Thyroid gland (tissue), 4 donors: ENCODE results near the gene EXOC4. TPM values are rescaled to one million over a fixed set of nuclear protein-coding genes. Genes with fewer than 3 reads are reported as not detected.

Experiments
- DNase-seq, 2 donors: peaks; one replicate each; pipeline ENCODE4 v3.0.0-alpha.2; 2019
- H3K27ac ChIP-seq, 3 donors: fragments of 200-600 bp; sonication (generic); 1 replicate in 2 of 3; 2 replicates in 1 of 3; pipeline ENCODE4 v1.5.1; 2016 to 2019; ENCODE audit warnings: mild to moderate bottlenecking in 1 of 3, moderate library complexity in 1 of 3
- H3K27me3 ChIP-seq: fragments of 200-600 bp; sonication (generic); one replicate; pipeline ENCODE4 v1.5.1; 2019
- H3K36me3 ChIP-seq, 2 donors: fragments of 200-600 bp; sonication (generic); one replicate each; pipeline ENCODE4 v1.5.1; 2016 to 2019
- H3K4me1 ChIP-seq, 2 donors: fragments of 200-600 bp; sonication (generic); one replicate each; pipeline ENCODE4 v1.5.1; 2017 to 2019
- H3K4me3 ChIP-seq, 3 donors: fragments of 200-600 bp; sonication (generic); replicated peaks in 1 of 3; 1 replicate in 2 of 3; 2 replicates in 1 of 3; pipeline ENCODE4 v1.5.1; 2016; ENCODE audit warnings: mild to moderate bottlenecking in 1 of 3
- H3K9me3 ChIP-seq: fragments of 200-600 bp; sonication (generic); one replicate; pipeline ENCODE4 v1.5.1; 2017
- CTCF ChIP-seq, 6 experiments: fragments of 200-600 bp in 3 of 6; fragments of 450-650 bp in 3 of 6; sonication (generic) in 3 of 6; IDR thresholded peaks; one replicate each; pipeline ENCODE4 v1.5.1; 2016 to 2019; ENCODE audit warnings: antibody characterized with exemption in 6 of 6, mild to moderate bottlenecking in 2 of 6, inconsistent platforms in 1 of 6, moderate library complexity in 1 of 6
- POLR2A ChIP-seq, 2 donors: fragments of 450-650 bp; IDR thresholded peaks; one replicate each; pipeline ENCODE4 v1.6.1; 2017; ENCODE audit warnings: antibody characterized with exemption in 2 of 2, mild to moderate bottlenecking in 2 of 2, moderate library complexity in 1 of 2
- WGBS, 2 donors: methylation state at CpG; one replicate each; pipeline ENCODE4 v1.1.5; 2017; 5-methylcytosine and 5-hydroxymethylcytosine counted together
- intact Hi-C: fragments of 100-400 bp; cut with DNase I; formaldehyde crosslinking; loops from one replicate; pipeline ENCODE4 v1.15.1; 2023
- total RNA-seq, 4 donors: library from RNA; depleted of rRNA; stranded (reverse); fragments of >200 nt; gene quantifications; one replicate each; pipeline ENCODE4 v1.2.3, GENCODE V29; 2016

The EXOC4 gene
- total RNA-seq, 4 donors from 2014 or later: 74.0 to 116 (median 107) TPM

- no peak overlapping the region for H3K4me3 ChIP-seq
- TF ChIP-seq POLR2A (IDR thresholded peaks at IDR 0.05): no peak
- TF ChIP-seq CTCF (IDR thresholded peaks at IDR 0.05): no peak
- intact Hi-C loops: no loop called here
- no peaks in the 10 kb centered on the region for H3K9me3 ChIP-seq
- H3K27me3 ChIP-seq: no peaks in the 10 kb centered on the region
- no peaks in the 10 kb centered on the region for H3K36me3 ChIP-seq
- no peak overlapping the region for H3K27ac ChIP-seq
- no peak for DNase-seq
- H3K4me1 ChIP-seq: no peaks in the 10 kb centered on the region
- 80 to 89% methylated on average over 2 of the region's 2 CpGs for WGBS, 2 donors
Observed at GRCh38 chr7:134044682-134045081, 791.8 kb downstream of the EXOC4 start.

GRCh38 chr7:134045716-134046115 lies 792.8 kb downstream of the EXOC4 start:
- H3K27me3 ChIP-seq: no peaks in the 10 kb centered on the region
- TF ChIP-seq CTCF (IDR thresholded peaks at IDR 0.05): no peak
- no peak for TF ChIP-seq POLR2A (IDR thresholded peaks at IDR 0.05)
- WGBS, 2 donors: 94 to 97% methylated on average over 4 of the region's 4 CpGs
- intact Hi-C loops: no loop called here
- no peak overlapping the region for H3K4me3 ChIP-seq
- no peak for DNase-seq
- no peaks in the 10 kb centered on the region for H3K36me3 ChIP-seq
- no peaks in the 10 kb centered on the region for H3K9me3 ChIP-seq
- H3K4me1 ChIP-seq: no peaks in the 10 kb centered on the region
- no peak overlapping the region for H3K27ac ChIP-seq

- no peaks in the 10 kb centered on the region for H3K9me3 ChIP-seq
- TF ChIP-seq POLR2A (IDR thresholded peaks at IDR 0.05): no peak
- intact Hi-C loops: no loop called here
- no peaks in the 10 kb centered on the region for H3K27me3 ChIP-seq
- 94 to 97% methylated on average over 9 of the region's 9 CpGs for WGBS, 2 donors
- DNase-seq: no peak
- no peaks in the 10 kb centered on the region for H3K4me1 ChIP-seq
- no peak overlapping the region for H3K27ac ChIP-seq
- no peak overlapping the region for H3K4me3 ChIP-seq
- H3K36me3 ChIP-seq: no peaks in the 10 kb centered on the region
Observed at GRCh38 chr7:134046594-134047128, 793.8 kb downstream of the EXOC4 start.

- Histone ChIP-seq H3K4me1 (no peaks in the 10 kb centered on the region), H3K9me3 (no peaks in the 10 kb centered on the region), H3K36me3 (no peaks in the 10 kb centered on the region), H3K27ac (no peak overlapping the region), H3K4me3 (no peak overlapping the region), H3K27me3 (no peaks in the 10 kb centered on the region)
- no peak for DNase-seq
- no peak for TF ChIP-seq POLR2A (IDR thresholded peaks at IDR 0.05)
- no peak for TF ChIP-seq CTCF (IDR thresholded peaks at IDR 0.05)
- WGBS, 2 donors: 96 to 97% methylated on average over 4 of the region's 4 CpGs
- intact Hi-C loops: no loop called here
Observed at GRCh38 chr7:134047675-134048074, 794.8 kb downstream of the EXOC4 start.

GRCh38 chr7:134048166-134048565 lies 795.3 kb downstream of the EXOC4 start:
- Histone ChIP-seq H3K27ac (no peak overlapping the region), H3K4me1 (no peaks in the 10 kb centered on the region), H3K36me3 (no peaks in the 10 kb centered on the region), H3K27me3 (no peaks in the 10 kb centered on the region), H3K4me3 (no peak overlapping the region), H3K9me3 (no peaks in the 10 kb centered on the region)
- TF ChIP-seq CTCF (IDR thresholded peaks at IDR 0.05) (no peak), POLR2A (IDR thresholded peaks at IDR 0.05) (no peak)
- 100% methylated on average over 1 of the region's 1 CpG for WGBS, 2 donors
- DNase-seq: no peak
- intact Hi-C loops: no loop called here

GRCh38 chr7:134051020-134051419 lies 798.1 kb downstream of the EXOC4 start:
- Histone ChIP-seq H3K9me3 (no peaks in the 10 kb centered on the region), H3K4me1 (no peaks in the 10 kb centered on the region), H3K27ac (no peak overlapping the region), H3K4me3 (no peak overlapping the region), H3K27me3 (no peaks in the 10 kb centered on the region), H3K36me3 (no peaks in the 10 kb centered on the region)
- intact Hi-C loops: no loop called here
- TF ChIP-seq POLR2A (IDR thresholded peaks at IDR 0.05) (no peak), CTCF (IDR thresholded peaks at IDR 0.05) (no peak)
- 89 to 96% methylated on average over 2 of the region's 2 CpGs for WGBS, 2 donors
- no peak for DNase-seq
